A549 (cell line): Measurements from ENCODE around the gene LILRB3. TPM values are rescaled to one million over a fixed set of nuclear protein-coding genes. Genes with fewer than 3 reads are reported as not detected.

ENCODE experiments used
- ATAC-seq, 2 experiments: fragments of 200-7000 bp in 1 of 2; fragments of >200 bp in 1 of 2; cut with Nextera tagmentation in 1 of 2; cut with Tn5 transposase in 1 of 2; 3 replicates each; pipeline versions ENCODE4 v1.8.0 to v1.9.1; 2018 to 2020; ENCODE audit warnings: mild to moderate bottlenecking in 1 of 2, moderate library complexity in 1 of 2
- CTCF ChIA-PET: fragments of 300-600 bp; sonication (Branson Sonifier 250); formaldehyde crosslinking; extraction: SDS; loops from one replicate; lab custom pipeline; 2021; ENCODE audit warnings: antibody characterized with exemption, inconsistent platforms; lab: Yijun Ruan, JAX
- POLR2A ChIA-PET: fragments of 350-600 bp; formaldehyde crosslinking; extraction: SDS; loops from one replicate; lab custom pipeline; 2021; ENCODE audit warnings: antibody characterized with exemption, inconsistent platforms; lab: Yijun Ruan, JAX
- DNase-seq, 2 experiments: peaks; one replicate each; pipeline versions ENCODE4 v3.0.0 to v3.0.0-alpha.2; 2011 to 2016; ENCODE audit warnings: low read depth in 1 of 2, low spot score in 1 of 2
- FAIRE-seq: peaks from 2 replicates; lab custom pipeline; 2011; peaks lifted over from hg19 to GRCh38; lab: Jason Lieb, UNC
- H3K27ac ChIP-seq, 2 experiments: fragments of >200 bp; sonication (Bioruptor Twin); formaldehyde crosslinking; 3 replicates each; pipeline ENCODE4 v1.5.1; 2016 to 2017
- H3K4me1 ChIP-seq: fragments of >200 bp; sonication (Bioruptor Twin); formaldehyde crosslinking; 3 replicates; pipeline ENCODE4 v1.6.1; 2016
- H3K4me2 ChIP-seq: fragments of >200 bp; sonication (Bioruptor Twin); formaldehyde crosslinking; 3 replicates; pipeline ENCODE4 v1.6.1; 2016
- H3K4me3 ChIP-seq: fragments of >200 bp; sonication (Bioruptor Twin); formaldehyde crosslinking; 3 replicates; pipeline ENCODE4 v1.5.1; 2016
- H3K9me3 ChIP-seq: fragments of >200 bp; sonication (Bioruptor Twin); formaldehyde crosslinking; 3 replicates; pipeline ENCODE4 v1.6.1; 2016
- CHD2 ChIP-seq: fragments of 150-350 bp; IDR thresholded peaks from 2 replicates; pipeline ENCODE4 v1.6.1; 2014; ENCODE audit warnings: low read length; ENCODE audit not compliant: partially characterized antibody
- CTCF ChIP-seq: fragments of >200 bp; sonication (Bioruptor Twin); formaldehyde crosslinking; IDR thresholded peaks from 3 replicates; pipeline ENCODE4 v1.5.1; 2016
- E2F6 ChIP-seq: IDR thresholded peaks from 2 replicates; pipeline ENCODE4 v1.6.1; 2012; ENCODE audit warnings: low read depth, borderline replicate concordance
- EHF ChIP-seq: fragments of 250-450 bp; sonication (Bioruptor Pico); IDR thresholded peaks from 2 replicates; pipeline ENCODE4 v1.5.0; 2020; ENCODE audit warnings: mild to moderate bottlenecking
- ELK1 ChIP-seq: fragments of 150-350 bp; IDR thresholded peaks from 2 replicates; pipeline ENCODE4 v1.6.1; 2014; ENCODE audit warnings: low read depth, mild to moderate bottlenecking, low read length
- FOSL2 ChIP-seq, 2 experiments: fragments of 450-650 bp in 1 of 2; fragments of >200 bp in 1 of 2; sonication (Bioruptor Twin) in 1 of 2; formaldehyde crosslinking; IDR thresholded peaks; 2 replicates each; pipeline versions ENCODE4 v1.5.0 to v1.6.1; 2016 to 2020; ENCODE audit warnings: mild to moderate bottlenecking in 1 of 2, moderate library complexity in 1 of 2
- GATA3 ChIP-seq: IDR thresholded peaks from 2 replicates; pipeline ENCODE4 v1.6.1; 2012; ENCODE audit warnings: borderline replicate concordance
- HOXB13 ChIP-seq: fragments of 250-450 bp; sonication (Bioruptor Pico); IDR thresholded peaks from 2 replicates; pipeline ENCODE4 v1.5.0; 2020; ENCODE audit warnings: low read depth, mild to moderate bottlenecking, moderate library complexity
- JUNB ChIP-seq: fragments of >200 bp; sonication (Bioruptor Twin); formaldehyde crosslinking; IDR thresholded peaks from 2 replicates; pipeline ENCODE4 v1.6.1; 2016
- MAZ ChIP-seq: fragments of 150-350 bp; IDR thresholded peaks from 2 replicates; pipeline ENCODE4 v1.6.1; 2014; ENCODE audit warnings: antibody characterized with exemption, low read depth, low read length, borderline replicate concordance
- MYC ChIP-seq: IDR thresholded peaks from 2 replicates; pipeline ENCODE4 v1.6.1; 2012; ENCODE audit warnings: mild to moderate bottlenecking, inconsistent platforms, low read length, improper control_type of control experiment, borderline replicate concordance
- PHF8 ChIP-seq: fragments of 200-600 bp; sonication (generic); IDR thresholded peaks from 2 replicates; pipeline ENCODE4 v1.6.1; 2016; ENCODE audit warnings: low read depth, mild to moderate bottlenecking, antibody characterized with exemption, moderate library complexity, borderline replicate concordance
- POLR2A ChIP-seq: IDR thresholded peaks from 2 replicates; pipeline ENCODE4 v1.6.1; 2012; ENCODE audit warnings: mild to moderate bottlenecking, low read length
- POLR2AphosphoS2 ChIP-seq: conservative IDR thresholded peaks from 2 replicates; pipeline ENCODE4 v1.6.1; 2012; ENCODE audit warnings: low read length, improper control_type of control experiment, inconsistent platforms
- REST ChIP-seq: fragments of 200-600 bp; sonication (generic); IDR thresholded peaks from 2 replicates; pipeline ENCODE4 v1.6.1; 2016; ENCODE audit warnings: antibody characterized with exemption, mild to moderate bottlenecking, moderate library complexity
- RFX5 ChIP-seq: fragments of 450-650 bp; IDR thresholded peaks from 2 replicates; pipeline ENCODE4 v1.7.1; 2014; ENCODE audit warnings: antibody characterized with exemption, mild to moderate bottlenecking, moderate library complexity
- SMC3 ChIP-seq: fragments of >200 bp; sonication (Bioruptor Twin); formaldehyde crosslinking; IDR thresholded peaks from 3 replicates; pipeline ENCODE4 v1.6.1; 2018; ENCODE audit warnings: inconsistent platforms
- SREBF2 ChIP-seq: fragments of 450-650 bp; IDR thresholded peaks from 2 replicates; pipeline ENCODE4 v1.6.1; 2014; ENCODE audit warnings: mild to moderate bottlenecking, moderate library complexity
- TP53 ChIP-seq: fragments of 250-450 bp; sonication (Bioruptor Pico); IDR thresholded peaks from 2 replicates; pipeline ENCODE4 v1.5.0; 2021; ENCODE audit warnings: mild to moderate bottlenecking, moderate library complexity
- ZC3H11A ChIP-seq: fragments of 450-650 bp; IDR thresholded peaks from 2 replicates; pipeline ENCODE4 v1.6.1; 2014; ENCODE audit warnings: antibody characterized with exemption, mild to moderate bottlenecking
- ZFP36 ChIP-seq: fragments of 450-650 bp; IDR thresholded peaks from 2 replicates; pipeline ENCODE4 v1.6.1; 2014; ENCODE audit warnings: borderline replicate concordance; ENCODE audit not compliant: partially characterized antibody
- ZNF302 ChIP-seq: fragments of 250-450 bp; sonication (Bioruptor Pico); IDR thresholded peaks from 2 replicates; pipeline ENCODE4 v1.9.0; 2021; ENCODE audit warnings: inconsistent platforms, mild to moderate bottlenecking, moderate library complexity
- ZSCAN20 ChIP-seq: fragments of 250-450 bp; sonication (Bioruptor Pico); IDR thresholded peaks from 2 replicates; pipeline ENCODE4 v1.8.0; 2022; ENCODE audit warnings: mild to moderate bottlenecking, moderate library complexity
- WGBS: methylation state at CpG from one replicate; pipeline ENCODE4 v1.1.6; 2017; ENCODE audit errors: missing lambda C conversion rate; 5-methylcytosine and 5-hydroxymethylcytosine counted together
- polyA plus RNA-seq, 4 experiments: library from polyadenylated mRNA; depleted of rRNA in 3 of 4; stranded (reverse); fragments of >200 nt; fragmentation: RNase III in 1 of 4; extraction: RNeasy Plus Mini Kit Qiagen cat#74134 plus additional on column Dnase treatment in 1 of 4; gene quantifications; 2 replicates in 3 of 4; 3 replicates in 1 of 4; pipeline ENCODE4 v1.2.3, GENCODE V29; 2011 to 2017
- TF ChIP-seq, protein P1 (sequence below): IDR thresholded peaks from 2 replicates; pipeline ENCODE4 v1.6.1; 2012

Gene LILRB3
- polyA plus RNA-seq, 2 of the 4 experiments (the other 2 are of a cell fraction) = not detected

GRCh38 chr19:54188215-54188871 lies 34.5 kb downstream of the LILRB3 start:
- FAIRE-seq = no peak
- 16% methylated on average over 12 of the region's 12 CpGs for WGBS
- peaks cover 23% of the 10 kb centered on the region for H3K4me1 ChIP-seq
- peak overlapping the region; percentile 79 for H3K4me2 ChIP-seq
- ChIA-PET POLR2A (interaction anchor here (1.7 to 5.0 kb wide), 5 partner anchors 12 to 260 kb away, joined by 8 to 132 read pairs (median 33); partner anchors contain the start of genes CNOT3, LENG8 and RPS9), CTCF (interaction anchor here (1.1 to 17.2 kb wide), 9 partner anchors 9 to 379 kb away, joined by 3 to 295 read pairs (median 4); partner anchors contain the start of genes LENG1 and TMC4)
- ATAC-seq = no peak
- TF ChIP-seq JUNB (no peak), FOSL2 (IDR thresholded peaks at IDR 0.05) (no peak), FOSL2 (CRISPR knock-in tag; IDR thresholded peaks at IDR 0.05) (peak; percentile 23; the same call in 1 of the 2 replicates), POLR2A (no peak), MAZ (no peak), TP53 (no peak), ZC3H11A (no peak), ZFP36 (no peak), E2F6 (no peak), REST (no peak), POLR2AphosphoS2 (no peak), EHF (no peak), MYC (no peak), ZSCAN20 (CRISPR knock-in tag) (no peak), CTCF (no peak), SREBF2 (no peak), HOXB13 (CRISPR knock-in tag) (no peak), GATA3 (peak; percentile 79), CHD2 (no peak), RFX5 (no peak)
- TF ChIP-seq, protein P1, sequence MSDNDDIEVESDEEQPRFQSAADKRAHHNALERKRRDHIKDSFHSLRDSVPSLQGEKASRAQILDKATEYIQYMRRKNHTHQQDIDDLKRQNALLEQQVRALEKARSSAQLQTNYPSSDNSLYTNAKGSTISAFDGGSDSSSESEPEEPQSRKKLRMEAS = 0 out of 2 replicates have a peak, but pooled peaks have one; percentile 34
- TF ChIP-seq, all 56 proteins: peak for 3
- Histone ChIP-seq H3K4me3 (peak overlapping the region; percentile 67), H3K27ac (peak overlapping the region; percentile 90 to 95), H3K9me3 (no peaks in the 10 kb centered on the region)
- DNase-seq = peak in 1 of 2 experiments; percentile 41

GRCh38 chr19:54186934-54187381 lies 35.8 kb downstream of the LILRB3 start:
- no peak for ATAC-seq
- WGBS = 90% methylated on average over 11 of the region's 11 CpGs
- peak overlapping the region; percentile 79; the same call in 1 of the 3 replicates for H3K4me2 ChIP-seq
- peak overlapping the region in 1 of 2 experiments; percentile 31; a peak in 2 of 6 replicates for H3K27ac ChIP-seq
- no peaks in the 10 kb centered on the region for H3K9me3 ChIP-seq
- TF ChIP-seq ELK1 (no peak), ZNF302 (CRISPR knock-in tag) (no peak), ZSCAN20 (CRISPR knock-in tag) (no peak), SMC3 (no peak), PHF8 (no peak)
- TF ChIP-seq, all 56 proteins: peak for 0
- no peak for DNase-seq
- Histone ChIP-seq H3K4me3 (no peak overlapping the region), H3K4me1 (peaks cover 16% of the 10 kb centered on the region)
- CTCF ChIA-PET = interaction anchor here (1.1 to 17.2 kb wide), 4 partner anchors 8 to 204 kb away, joined by 3 to 295 read pairs (median 6); partner anchors contain the start of gene TMC4
- POLR2A ChIA-PET = interaction anchor here (0.7 to 1.0 kb wide), 2 partner anchors 13 to 14 kb away, joined by 3 read pairs; partner anchors contain the start of gene TMC4
- FAIRE-seq = no peak
